MCF 10A (cell line): ENCODE measurements around the gene TEX11. TPM values are rescaled to one million over a fixed set of nuclear protein-coding genes. Genes with fewer than 3 reads are reported as not detected.
"Not testable (repeated sequence)": the region's sequence is repeated elsewhere in the genome, so short reads cannot be mapped to it uniquely, and the experiment has no call there.

Source experiments
- BruUV-seq: library from RNA; stranded (reverse); fragments of 400-500 nt; replicated peaks from 2 replicates; lab custom pipeline; 2021; lab: Mats Ljungman, UMichigan
- CTCF ChIA-PET: fragments of 300-600 bp; sonication (Branson Sonifier 250); formaldehyde crosslinking; extraction: SDS; loops from one replicate; lab custom pipeline; 2021; ENCODE audit warnings: antibody characterized with exemption, inconsistent platforms; lab: Yijun Ruan, JAX
- POLR2A ChIA-PET: fragments of 300-600, 350-650 bp; sonication (Branson Sonifier 250); formaldehyde crosslinking; extraction: SDS; loops from one replicate; lab custom pipeline; 2020; ENCODE audit warnings: antibody characterized with exemption, inconsistent platforms; lab: Yijun Ruan, JAX
- DNase-seq: peaks from one replicate; pipeline ENCODE4 v3.0.0-alpha.2; 2018; ENCODE audit not compliant: unreplicated experiment
- H3K27ac Mint-ChIP-seq: one replicate; pipeline ENCODE4 v1.8.0; 2022; ENCODE audit warnings: mild to moderate bottlenecking, low read depth, mixed read lengths; ENCODE audit not compliant: unreplicated experiment
- H3K27me3 Mint-ChIP-seq: one replicate; pipeline ENCODE4 v1.8.0; 2022; ENCODE audit warnings: mixed read lengths; ENCODE audit not compliant: insufficient read depth, unreplicated experiment
- H3K36me3 Mint-ChIP-seq: one replicate; pipeline ENCODE4 v1.8.0; 2022; ENCODE audit warnings: mild to moderate bottlenecking, moderate library complexity, mixed read lengths; ENCODE audit not compliant: insufficient read depth, unreplicated experiment
- H3K4me1 Mint-ChIP-seq: one replicate; pipeline ENCODE4 v1.8.0; 2022; ENCODE audit warnings: mixed read lengths; ENCODE audit not compliant: insufficient read depth, unreplicated experiment
- H3K4me3 Mint-ChIP-seq: one replicate; pipeline ENCODE4 v1.8.0; 2022; ENCODE audit warnings: mild to moderate bottlenecking, moderate library complexity, mixed read lengths; ENCODE audit not compliant: unreplicated experiment
- H3K9me3 Mint-ChIP-seq: one replicate; pipeline ENCODE4 v1.8.0; 2022; ENCODE audit warnings: mixed read lengths; ENCODE audit not compliant: unreplicated experiment
- intact Hi-C: fragments of 100-400 bp; cut with micrococcal nuclease; formaldehyde crosslinking; loops from 2 replicates; pipeline ENCODE4 v1.14.1; 2022
- total RNA-seq: library from RNA; stranded (reverse); gene quantifications from 2 replicates; pipeline ENCODE4 v1.2.3, GENCODE V29; 2022
- TF ChIP-seq, protein P1 (sequence below): fragments of 200-600 bp; IDR thresholded peaks from one replicate; pipeline ENCODE4 v1.8.0; 2022; ENCODE audit warnings: antibody characterized with exemption, mild to moderate bottlenecking; ENCODE audit not compliant: unreplicated experiment

Gene TEX11
- total RNA-seq, 1 experiment from 2014 or later, result not detected

DNA sequence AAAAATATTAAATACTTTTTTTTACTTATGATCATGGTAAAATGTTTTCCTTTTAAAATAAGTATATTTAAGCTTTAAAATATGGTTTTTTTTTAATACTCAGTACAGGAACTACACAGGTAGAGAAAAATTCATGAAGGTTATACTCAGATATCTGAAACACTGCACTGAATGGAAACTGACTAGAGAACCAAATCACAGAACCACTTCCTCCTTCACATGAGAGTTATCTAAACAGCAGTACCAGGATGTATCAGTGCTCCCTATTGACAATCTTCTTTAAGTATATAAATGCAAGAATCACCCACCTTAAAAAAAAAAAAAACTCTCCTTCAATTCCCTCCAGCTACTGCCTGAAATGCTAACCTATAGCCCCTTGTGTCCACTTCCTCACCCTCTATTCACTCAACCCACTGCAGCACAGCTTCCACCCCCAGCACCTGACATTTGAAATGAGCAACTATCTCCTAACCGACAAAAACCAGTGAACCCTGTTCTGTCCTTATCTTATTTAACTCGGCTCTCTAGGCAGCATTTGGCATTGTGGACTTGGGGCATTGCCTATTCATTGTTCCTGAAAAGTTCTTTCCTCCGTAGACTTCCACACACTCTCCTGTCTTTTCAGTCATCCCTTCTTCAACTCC lies 13.3 kb upstream of the TEX11 start:
- H3K9me3 Mint-ChIP-seq, result no peaks in the 10 kb centered on the region
- ChIA-PET POLR2A (no interaction called here), CTCF (no interaction called here)
- no TSS peak for BruUV-seq
- H3K36me3 Mint-ChIP-seq, result no peaks in the 10 kb centered on the region
- intact Hi-C loops, result no loop called here
- H3K4me3 Mint-ChIP-seq, result no peak overlapping the region
- TF ChIP-seq, protein P1, sequence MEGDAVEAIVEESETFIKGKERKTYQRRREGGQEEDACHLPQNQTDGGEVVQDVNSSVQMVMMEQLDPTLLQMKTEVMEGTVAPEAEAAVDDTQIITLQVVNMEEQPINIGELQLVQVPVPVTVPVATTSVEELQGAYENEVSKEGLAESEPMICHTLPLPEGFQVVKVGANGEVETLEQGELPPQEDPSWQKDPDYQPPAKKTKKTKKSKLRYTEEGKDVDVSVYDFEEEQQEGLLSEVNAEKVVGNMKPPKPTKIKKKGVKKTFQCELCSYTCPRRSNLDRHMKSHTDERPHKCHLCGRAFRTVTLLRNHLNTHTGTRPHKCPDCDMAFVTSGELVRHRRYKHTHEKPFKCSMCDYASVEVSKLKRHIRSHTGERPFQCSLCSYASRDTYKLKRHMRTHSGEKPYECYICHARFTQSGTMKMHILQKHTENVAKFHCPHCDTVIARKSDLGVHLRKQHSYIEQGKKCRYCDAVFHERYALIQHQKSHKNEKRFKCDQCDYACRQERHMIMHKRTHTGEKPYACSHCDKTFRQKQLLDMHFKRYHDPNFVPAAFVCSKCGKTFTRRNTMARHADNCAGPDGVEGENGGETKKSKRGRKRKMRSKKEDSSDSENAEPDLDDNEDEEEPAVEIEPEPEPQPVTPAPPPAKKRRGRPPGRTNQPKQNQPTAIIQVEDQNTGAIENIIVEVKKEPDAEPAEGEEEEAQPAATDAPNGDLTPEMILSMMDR, result no peak
- no peak overlapping the region for H3K27ac Mint-ChIP-seq
- DNase-seq, result no peak
- no peaks in the 10 kb centered on the region for H3K4me1 Mint-ChIP-seq
- H3K27me3 Mint-ChIP-seq, result peaks cover 52% of the 10 kb centered on the region

DNA sequence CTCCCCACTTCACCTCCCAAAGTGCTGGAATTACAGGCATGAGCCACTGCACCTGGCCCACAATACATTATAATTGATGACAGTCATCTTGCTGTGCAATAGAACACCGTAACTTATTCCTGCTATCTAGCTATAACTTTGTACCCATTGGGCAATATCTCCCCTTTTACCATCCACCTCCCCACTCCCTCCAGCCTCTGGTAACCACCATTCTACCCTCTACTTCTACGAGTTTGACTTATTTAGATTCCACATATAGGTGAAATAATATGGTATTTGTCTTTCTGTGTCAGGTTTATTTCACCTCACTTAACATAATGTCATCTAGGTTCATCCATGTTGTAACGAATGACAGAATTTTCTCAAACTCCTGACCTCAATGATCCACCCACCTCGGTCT lies 8.2 kb upstream of the TEX11 start:
- BruUV-seq, result no TSS peak
- TF ChIP-seq, protein P1, result no peak
- H3K4me3 Mint-ChIP-seq, result no peak overlapping the region
- H3K36me3 Mint-ChIP-seq, result no peaks in the 10 kb centered on the region
- ChIA-PET POLR2A (no interaction called here), CTCF (no interaction called here)
- H3K4me1 Mint-ChIP-seq, result no peaks in the 10 kb centered on the region
- intact Hi-C loops, result no loop called here
- H3K9me3 Mint-ChIP-seq, result no peaks in the 10 kb centered on the region
- no peak for DNase-seq
- H3K27ac Mint-ChIP-seq, result no peak overlapping the region
- H3K27me3 Mint-ChIP-seq, result peaks cover 33% of the 10 kb centered on the region

DNA sequence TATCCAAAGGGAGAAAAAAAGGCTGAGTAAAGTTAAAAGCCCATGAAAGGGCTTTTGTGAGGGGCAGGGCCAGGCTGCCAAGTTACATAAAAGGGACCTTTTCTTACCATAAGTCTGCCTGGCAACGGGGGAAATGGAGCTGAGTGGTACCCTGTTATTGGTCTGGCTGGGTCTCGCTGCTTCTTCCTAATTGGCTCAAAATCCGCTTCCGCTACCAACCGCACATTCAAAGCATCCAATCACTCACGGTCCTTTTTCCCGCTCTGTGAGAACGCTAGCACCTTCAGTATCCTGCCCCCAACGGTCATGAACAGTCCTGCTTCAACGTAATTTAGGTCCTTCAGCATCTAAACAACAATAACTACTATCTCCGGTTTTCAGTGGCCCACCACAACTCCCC lies 611 bp downstream of the TEX11 start:
- no TSS peak for BruUV-seq
- no peak for DNase-seq
- Mint-ChIP-seq H3K27me3 (peaks cover 14% of the 10 kb centered on the region), H3K4me1 (no peaks in the 10 kb centered on the region), H3K4me3 (no peak overlapping the region), H3K27ac (no peak overlapping the region), H3K36me3 (no peaks in the 10 kb centered on the region), H3K9me3 (peaks cover 10% of the 10 kb centered on the region)
- POLR2A ChIA-PET, result interaction anchor here (0.5 kb wide), 1 partner anchor 747 kb away, joined by 3 read pairs; no protein-coding TSS in a partner anchor
- TF ChIP-seq, protein P1, result no peak
- CTCF ChIA-PET, result interaction anchor here (0.5 kb wide), 1 partner anchor 420 kb away, joined by 3 read pairs; no protein-coding TSS in a partner anchor
- intact Hi-C loops, result no loop called here

DNA sequence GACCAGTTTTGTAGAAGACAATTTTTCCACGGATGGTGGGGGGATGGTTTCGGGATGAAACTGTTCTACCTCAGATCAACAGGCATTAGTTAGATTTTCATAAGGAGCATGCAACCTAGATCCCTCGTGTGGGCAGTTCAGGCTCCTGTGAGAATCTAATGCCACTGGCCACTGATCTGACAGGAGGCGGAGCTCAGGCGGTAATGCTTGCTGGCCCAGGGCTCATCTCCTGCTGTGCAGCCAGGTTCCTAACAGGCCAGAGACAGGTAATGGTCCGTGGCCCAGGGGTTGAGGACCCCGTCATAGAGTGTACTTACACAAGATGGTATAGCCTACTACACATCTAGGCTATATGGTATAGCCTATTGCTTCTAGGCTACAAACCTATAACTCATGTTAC lies 7.0 kb downstream of the TEX11 start:
- Mint-ChIP-seq H3K36me3 (no peaks in the 10 kb centered on the region), H3K4me1 (no peaks in the 10 kb centered on the region), H3K27me3 (peaks cover 12% of the 10 kb centered on the region), H3K9me3 (no peaks in the 10 kb centered on the region), H3K4me3 (no peak overlapping the region), H3K27ac (no peak overlapping the region)
- CTCF ChIA-PET, result interaction anchor here (2.0 kb wide), 1 partner anchor 10 kb away, joined by 7 read pairs; no protein-coding TSS in a partner anchor
- BruUV-seq, result no TSS peak
- intact Hi-C loops, result no loop called here
- TF ChIP-seq, protein P1, result no peak
- DNase-seq, result no peak
- POLR2A ChIA-PET, result no interaction called here

DNA sequence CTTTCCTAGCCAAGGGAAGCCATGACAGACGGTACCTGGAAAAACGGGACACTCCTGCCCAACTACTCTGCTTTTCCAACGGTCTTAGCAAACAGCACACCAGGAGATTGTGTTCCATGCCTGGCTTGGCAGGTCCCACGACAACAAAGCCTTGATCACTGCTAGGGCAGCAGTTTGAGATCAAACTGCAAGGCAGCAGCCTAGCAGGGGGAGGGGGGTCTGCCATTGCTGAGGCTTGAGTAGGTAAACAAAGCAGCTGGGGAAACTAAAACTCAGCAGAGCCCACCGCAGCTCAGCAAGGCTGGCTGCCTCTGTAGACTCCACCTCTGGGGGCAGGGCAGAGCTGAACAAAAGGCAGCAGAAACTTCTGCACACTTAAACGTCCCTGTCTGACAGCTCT lies 18.1 kb downstream of the TEX11 start:
- intact Hi-C loops, POLR2A ChIA-PET, H3K4me1 Mint-ChIP-seq, DNase-seq, H3K36me3 Mint-ChIP-seq, BruUV-seq, H3K27ac Mint-ChIP-seq, H3K4me3 Mint-ChIP-seq, CTCF ChIA-PET, H3K9me3 Mint-ChIP-seq: not testable (repeated sequence)
- H3K27me3 Mint-ChIP-seq, result peaks cover 61% of the 10 kb centered on the region
